Tibial nerve (tissue), 4 donors: Measurements from ENCODE around the gene ZMYM1. TPM values are rescaled to one million over a fixed set of nuclear protein-coding genes. Genes with fewer than 3 reads are reported as not detected.
"Not testable (repeated sequence)": the region's sequence is repeated elsewhere in the genome, so short reads cannot be mapped to it uniquely, and the experiment has no call there.

ENCODE experiments used
- DNase-seq, 2 donors: peaks; one replicate each; pipeline ENCODE4 v3.0.0-alpha.2; 2019; ENCODE audit warnings: low spot score in 2 of 2
- H3K27ac ChIP-seq, 4 donors: fragments of 200-600 bp; sonication (generic) in 3 of 4; one replicate each; pipeline ENCODE4 v1.5.1; 2017 to 2019; ENCODE audit warnings: mild to moderate bottlenecking in 1 of 4
- H3K27me3 ChIP-seq, 2 donors: fragments of 200-600 bp; sonication (generic) in 1 of 2; one replicate each; pipeline versions ENCODE4 v1.5.1 to v1.6.0; 2017 to 2019
- H3K36me3 ChIP-seq, 3 donors: fragments of 200-600 bp; sonication (generic); one replicate each; pipeline ENCODE4 v1.5.1; 2018 to 2019
- H3K4me1 ChIP-seq, 4 donors: fragments of 200-600 bp; sonication (generic) in 3 of 4; one replicate each; pipeline ENCODE4 v1.5.1; 2017 to 2019
- H3K4me3 ChIP-seq, 4 donors: fragments of 200-600 bp; sonication (generic) in 3 of 4; one replicate each; pipeline ENCODE4 v1.5.1; 2017 to 2019; ENCODE audit warnings: mild to moderate bottlenecking in 1 of 4, moderate library complexity in 1 of 4
- H3K9me3 ChIP-seq, 4 donors: fragments of 200-600 bp; sonication (generic) in 3 of 4; one replicate each; pipeline ENCODE4 v1.5.1; 2017 to 2019
- CTCF ChIP-seq, 5 experiments: fragments of 200-600 bp in 3 of 5; fragments of 450-650 bp in 2 of 5; sonication (generic) in 3 of 5; IDR thresholded peaks; one replicate each; pipeline ENCODE4 v1.5.1; 2016 to 2019; ENCODE audit warnings: antibody characterized with exemption in 5 of 5, mild to moderate bottlenecking in 3 of 5, moderate library complexity in 2 of 5
- EP300 ChIP-seq, 2 donors: sonication (generic); formaldehyde crosslinking; IDR thresholded peaks; one replicate each; pipeline ENCODE4 v1.6.1; 2017; ENCODE audit warnings: antibody characterized with exemption in 2 of 2, mild to moderate bottlenecking in 1 of 2
- POLR2A ChIP-seq, 2 donors: fragments of 450-650 bp; IDR thresholded peaks; one replicate each; pipeline ENCODE4 v1.6.1; 2017; ENCODE audit warnings: antibody characterized with exemption in 2 of 2, mild to moderate bottlenecking in 2 of 2, moderate library complexity in 2 of 2
- WGBS, 2 donors: methylation state at CpG; one replicate each; pipeline ENCODE4 v1.1.5; 2018; 5-methylcytosine and 5-hydroxymethylcytosine counted together
- total RNA-seq, 4 donors: library from RNA; depleted of rRNA; stranded (reverse); fragments of >200 nt; gene quantifications; one replicate each; pipeline ENCODE4 v1.1.0, GENCODE V29; 2016

Gene ZMYM1
- total RNA-seq, 4 donors from 2014 or later, result 10.5 to 17.4 (median 13.4) TPM

- Histone ChIP-seq H3K27ac (no peak overlapping the region), H3K4me3 (no peak overlapping the region), H3K9me3 (peaks cover 0 to 6% (median 0%) of the 10 kb centered on the region in 4 donors), H3K36me3 (no peaks in the 10 kb centered on the region), H3K4me1 (no peaks in the 10 kb centered on the region), H3K27me3 (peaks cover 0 to 3% of the 10 kb centered on the region in 2 donors)
- TF ChIP-seq POLR2A (IDR thresholded peaks at IDR 0.05) (no peak), CTCF (IDR thresholded peaks at IDR 0.05) (no peak), EP300 (IDR thresholded peaks at IDR 0.05) (no peak)
- 87 to 93% methylated on average over 1 of the region's 1 CpG for WGBS, 2 donors
- DNase-seq, result no peak
These were observed 5.8 kb upstream of the ZMYM1 start for GRCh38 chr1:35073265-35073811.

GRCh38 chr1:35076426-35076825 lies 2.8 kb upstream of the ZMYM1 start:
- 84 to 95% methylated on average over 8 of the region's 8 CpGs for WGBS, 2 donors
- H3K4me3 ChIP-seq, result not testable (repeated sequence)

GRCh38 chr1:35080171-35080854 lies 1.1 kb downstream of the ZMYM1 start:
- 85 to 87% methylated on average over 13 of the region's 13 CpGs for WGBS, 2 donors

More at GRCh38 chr1:35076426-35076825, 2.8 kb upstream of the ZMYM1 start:
- H3K36me3 ChIP-seq, H3K9me3 ChIP-seq, H3K27me3 ChIP-seq, DNase-seq, H3K27ac ChIP-seq: not testable (repeated sequence)
- peaks cover 0 to 21% (median 5%) of the 10 kb centered on the region in 4 donors for H3K4me1 ChIP-seq

GRCh38 chr1:35085421-35085820 lies 6.2 kb downstream of the ZMYM1 start:
- Histone ChIP-seq H3K27ac (no peak overlapping the region), H3K36me3 (peaks cover 0 to 15% (median 0%) of the 10 kb centered on the region in 3 donors), H3K4me3 (no peak overlapping the region), H3K9me3 (peaks cover 0 to 4% (median 0%) of the 10 kb centered on the region in 4 donors), H3K4me1 (peaks cover 0 to 11% (median 1%) of the 10 kb centered on the region in 4 donors), H3K27me3 (no peaks in the 10 kb centered on the region)
- TF ChIP-seq CTCF (IDR thresholded peaks at IDR 0.05) (no peak), POLR2A (IDR thresholded peaks at IDR 0.05) (no peak), EP300 (IDR thresholded peaks at IDR 0.05) (no peak)
- no peak for DNase-seq

More at GRCh38 chr1:35080171-35080854, 1.1 kb downstream of the ZMYM1 start:
- Histone ChIP-seq H3K9me3 (peaks cover 0 to 4% (median 0%) of the 10 kb centered on the region in 4 donors), H3K4me3 (peak overlapping the region; percentile 40 to 74 (median 60)), H3K27me3 (no peaks in the 10 kb centered on the region), H3K4me1 (peaks cover 0 to 23% (median 5%) of the 10 kb centered on the region in 4 donors), H3K27ac (peak overlapping the region in 3 of 4 donors; percentile 88 to 93 (median 89)), H3K36me3 (peaks cover 0 to 15% (median 0%) of the 10 kb centered on the region in 3 donors)
- DNase-seq, result no peak
- TF ChIP-seq POLR2A (IDR thresholded peaks at IDR 0.05) (no peak), CTCF (IDR thresholded peaks at IDR 0.05) (no peak), EP300 (IDR thresholded peaks at IDR 0.05) (no peak)

GRCh38 chr1:35097224-35097623 lies 18.0 kb downstream of the ZMYM1 start:
- H3K4me3 ChIP-seq, result no peak overlapping the region
- H3K9me3 ChIP-seq, result no peaks in the 10 kb centered on the region
- no peaks in the 10 kb centered on the region for H3K4me1 ChIP-seq
- H3K36me3 ChIP-seq, result peaks cover 0 to 89% (median 16%) of the 10 kb centered on the region in 3 donors
- whole genome bisulfite sequencing, 2 donors, result 0% methylated on average over 1 of the region's 1 CpG
- no peak for DNase-seq
- TF ChIP-seq CTCF (IDR thresholded peaks at IDR 0.05) (no peak), EP300 (IDR thresholded peaks at IDR 0.05) (no peak)
- no peak overlapping the region for H3K27ac ChIP-seq
- H3K27me3 ChIP-seq, result no peaks in the 10 kb centered on the region
